GM21515 (cell line): ENCODE data around the gene CALCA.
"Not testable (repeated sequence)": the region's sequence is repeated elsewhere in the genome, so short reads cannot be mapped to it uniquely, and the experiment has no call there.

ENCODE experiments used
- ATAC-seq: cut with Tn5 transposase; IDR thresholded peaks from one replicate; pipeline ENCODE4 v1.9.1; 2021; ENCODE audit not compliant: unreplicated experiment

CALCA gene, protein sequence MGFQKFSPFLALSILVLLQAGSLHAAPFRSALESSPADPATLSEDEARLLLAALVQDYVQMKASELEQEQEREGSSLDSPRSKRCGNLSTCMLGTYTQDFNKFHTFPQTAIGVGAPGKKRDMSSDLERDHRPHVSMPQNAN

GRCh38 chr11:14971865-14972580 lies at the start of gene CALCA:
Gene CALCA (minus strand): TSS chr11:14972351. CDS start chr11:14971192, 1,159 bp downstream.
- no peak for ATAC-seq

DNA sequence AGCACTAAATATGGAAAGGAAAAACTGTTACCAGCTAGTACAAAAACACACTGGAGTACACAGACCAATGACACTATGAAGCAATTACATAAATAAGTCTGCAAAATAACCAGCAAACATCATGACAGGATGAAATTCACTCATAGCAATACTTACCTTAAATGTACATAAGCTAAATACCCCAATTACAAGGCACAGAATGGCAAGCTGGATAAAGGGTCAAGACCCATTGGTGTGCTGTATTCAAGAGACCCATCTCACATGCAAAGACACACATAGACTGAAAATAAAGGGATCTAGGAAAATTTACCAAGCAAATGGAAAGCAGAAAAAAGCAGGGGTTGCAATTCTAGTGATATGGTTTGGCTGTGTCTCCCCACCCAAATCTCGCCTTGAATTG lies 44.0 kb upstream of the CALCA start:
- no peak for ATAC-seq

- ATAC-seq: no peak
Observed at GRCh38 chr11:15011776-15012345, 39.7 kb upstream of the CALCA start.

DNA sequence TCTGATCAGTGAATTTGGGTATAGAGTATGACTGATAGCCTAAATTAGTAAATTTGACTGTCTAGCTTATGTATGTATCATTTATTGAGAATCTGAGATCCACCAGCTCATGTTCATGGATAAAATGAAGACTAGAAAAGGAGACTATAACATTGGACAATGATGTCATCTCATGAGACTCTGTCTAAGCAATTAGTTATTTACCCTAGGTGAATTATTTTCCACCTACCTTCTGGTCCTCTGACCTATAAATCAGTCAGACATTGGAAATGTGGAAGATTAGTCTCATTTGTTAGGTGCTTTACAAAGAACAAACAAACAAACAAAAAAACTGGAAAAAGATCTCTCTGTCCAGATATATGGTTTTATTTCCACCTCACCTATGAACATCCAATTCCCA lies 38.7 kb upstream of the CALCA start:
- ATAC-seq: no peak

- peak; percentile 85 for ATAC-seq
Observed at GRCh38 chr11:15006139-15006759, 34.1 kb upstream of the CALCA start.

GRCh38 chr11:14988133-14988532 lies 16.0 kb upstream of the CALCA start:
- ATAC-seq: not testable (repeated sequence)

- ATAC-seq: no peak
Observed at GRCh38 chr11:14981507-14981906, 9.4 kb upstream of the CALCA start.

GRCh38 chr11:14980854-14981253 lies 8.7 kb upstream of the CALCA start:
- no peak for ATAC-seq

- no peak for ATAC-seq
Observed at GRCh38 chr11:14977101-14977880, 5.1 kb upstream of the CALCA start.

- no peak for ATAC-seq
Observed at GRCh38 chr11:14975252-14975587, 3.1 kb upstream of the CALCA start.

DNA sequence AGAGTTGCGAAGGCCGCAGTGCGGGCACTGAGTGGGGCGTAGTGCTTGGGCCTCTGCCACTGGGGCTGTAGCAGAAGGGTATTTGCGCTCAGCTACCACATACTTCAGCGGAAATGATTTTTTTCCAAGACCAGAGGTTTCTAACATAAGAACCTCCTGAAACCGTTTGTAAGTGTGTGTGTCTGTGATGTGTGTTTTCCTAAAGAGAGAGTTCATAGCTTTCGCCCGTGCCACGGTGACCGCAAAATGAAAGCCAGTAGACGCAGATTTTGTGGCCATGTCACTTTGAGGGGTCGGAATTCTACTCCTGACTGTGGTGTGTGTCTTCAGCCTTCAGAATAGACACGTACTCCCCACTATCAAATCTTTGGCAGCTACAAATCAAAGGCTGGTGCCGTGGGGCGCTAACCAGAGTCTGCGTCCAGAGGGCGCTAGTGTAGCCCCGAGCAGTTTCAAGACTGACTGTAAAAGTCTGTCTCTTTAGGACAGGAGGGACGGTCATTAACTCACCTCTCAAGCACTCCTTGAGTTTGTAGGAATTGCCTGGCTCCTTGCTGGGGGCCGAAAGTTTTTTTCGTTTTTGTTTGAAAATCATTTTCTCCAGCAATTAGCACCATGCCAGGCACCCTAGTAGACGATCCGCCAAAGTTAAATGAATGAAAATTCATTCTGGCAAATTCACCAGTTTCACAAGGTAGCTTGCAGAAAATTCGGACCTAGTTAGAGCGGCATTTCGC lies 2.5 kb upstream of the CALCA start:
- ATAC-seq: no peak

DNA sequence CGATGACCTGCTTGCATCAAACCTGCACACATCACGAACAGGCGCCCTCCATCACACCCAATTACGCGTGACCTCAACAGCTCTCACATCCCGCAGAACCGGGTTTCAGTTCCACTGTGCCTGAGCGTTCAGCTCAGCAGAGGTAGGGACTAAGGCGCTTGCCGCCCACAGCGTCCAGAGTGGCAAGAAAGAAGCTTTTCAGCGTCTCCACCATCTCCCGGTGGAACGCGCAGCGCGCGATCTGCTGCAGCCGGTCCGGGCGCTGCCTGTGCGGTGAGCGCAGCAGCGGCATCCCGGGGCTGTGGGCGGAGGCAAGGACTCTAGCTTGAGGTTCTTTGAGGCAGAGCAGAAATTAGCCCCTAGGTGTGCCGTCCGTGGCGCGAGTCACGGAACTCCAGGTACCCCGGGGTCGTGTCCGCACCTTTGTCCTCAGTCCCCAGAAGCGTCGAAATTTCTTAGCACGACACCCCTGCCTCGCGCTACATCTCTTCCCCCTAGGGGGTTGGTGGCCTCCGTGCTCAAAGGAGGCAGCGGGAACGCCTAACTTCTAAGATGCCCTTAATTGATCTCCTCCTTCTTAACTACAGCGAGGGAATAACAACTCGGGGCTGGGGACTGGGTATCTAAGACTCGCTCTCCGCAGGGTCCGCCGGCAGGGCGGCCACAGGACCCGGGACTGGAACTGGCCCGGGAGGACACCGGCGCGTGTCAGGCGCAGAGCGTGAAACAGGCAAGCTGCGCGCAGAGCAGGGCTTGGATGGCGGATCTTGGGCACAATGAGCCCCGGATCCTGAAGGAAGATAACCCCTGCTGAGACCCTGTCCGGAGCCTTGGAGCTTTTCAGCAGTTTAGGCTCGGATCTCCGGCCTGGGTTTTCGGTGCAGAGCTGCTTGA lies 1.7 kb upstream of the CALCA start:
- peak; percentile 53 for ATAC-seq

DNA sequence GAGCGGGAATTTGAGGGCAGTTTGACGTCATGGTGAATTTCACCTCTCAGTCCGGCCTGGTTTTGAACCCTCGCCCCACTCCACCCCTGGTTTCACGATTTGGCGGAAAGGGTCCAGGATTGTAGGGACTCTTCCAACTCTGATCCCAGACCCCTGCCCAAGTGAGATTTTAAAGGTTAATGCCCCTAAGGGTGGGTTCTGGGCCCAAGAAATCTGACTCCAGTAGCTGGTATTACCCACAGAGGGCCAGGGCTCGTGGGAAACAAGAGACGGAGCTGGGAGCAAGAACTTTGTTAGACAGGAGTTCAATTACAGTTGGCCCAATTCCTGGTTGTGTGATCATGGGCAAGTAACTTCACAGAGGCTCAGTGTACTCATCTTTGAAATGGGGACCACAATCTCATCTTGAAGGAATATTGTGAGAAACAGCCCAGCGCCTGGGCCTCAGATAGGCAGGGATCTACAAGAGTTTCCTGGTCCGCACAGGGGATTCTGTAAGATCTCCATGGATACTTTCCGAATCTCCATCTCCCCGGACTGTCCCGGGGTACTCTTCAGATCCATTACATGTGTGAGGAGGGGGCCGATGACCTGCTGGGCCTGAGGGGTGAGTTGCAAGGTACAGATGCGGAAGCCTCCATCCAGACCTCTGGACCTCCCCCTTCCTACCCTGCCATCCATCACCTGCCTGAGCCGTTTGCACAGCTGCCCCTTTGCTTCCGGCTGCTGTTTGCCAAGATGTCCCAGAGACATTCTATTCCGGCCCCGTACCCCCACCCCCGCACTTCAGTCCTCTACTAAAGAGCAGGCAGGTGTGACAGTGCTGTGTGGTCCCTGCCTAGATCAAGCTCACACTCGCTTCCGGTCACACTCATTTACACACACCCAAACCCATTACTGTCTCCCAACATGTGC lies 687 bp upstream of the CALCA start:
- ATAC-seq: no peak

DNA sequence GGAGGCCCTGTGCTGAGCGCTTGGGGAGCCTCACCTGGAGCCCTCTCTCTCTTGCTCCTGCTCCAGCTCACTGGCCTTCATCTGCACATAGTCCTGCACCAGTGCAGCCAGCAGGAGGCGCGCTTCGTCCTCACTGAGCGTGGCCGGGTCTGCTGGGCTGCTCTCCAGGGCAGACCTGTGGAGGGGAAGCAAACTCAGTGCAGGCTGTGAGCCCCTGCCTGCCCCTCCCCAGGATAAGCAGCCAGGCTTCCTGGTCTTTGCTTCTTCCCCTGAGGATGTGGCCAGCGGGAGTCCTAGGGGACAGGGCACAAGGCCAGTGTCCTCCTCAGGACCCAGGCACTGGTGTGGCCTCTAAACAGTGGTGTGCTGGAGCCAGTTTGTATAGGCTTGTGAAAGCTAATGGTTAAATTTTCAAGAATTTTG lies 2.2 kb downstream of the CALCA start:
- ATAC-seq: peak; percentile 72

DNA sequence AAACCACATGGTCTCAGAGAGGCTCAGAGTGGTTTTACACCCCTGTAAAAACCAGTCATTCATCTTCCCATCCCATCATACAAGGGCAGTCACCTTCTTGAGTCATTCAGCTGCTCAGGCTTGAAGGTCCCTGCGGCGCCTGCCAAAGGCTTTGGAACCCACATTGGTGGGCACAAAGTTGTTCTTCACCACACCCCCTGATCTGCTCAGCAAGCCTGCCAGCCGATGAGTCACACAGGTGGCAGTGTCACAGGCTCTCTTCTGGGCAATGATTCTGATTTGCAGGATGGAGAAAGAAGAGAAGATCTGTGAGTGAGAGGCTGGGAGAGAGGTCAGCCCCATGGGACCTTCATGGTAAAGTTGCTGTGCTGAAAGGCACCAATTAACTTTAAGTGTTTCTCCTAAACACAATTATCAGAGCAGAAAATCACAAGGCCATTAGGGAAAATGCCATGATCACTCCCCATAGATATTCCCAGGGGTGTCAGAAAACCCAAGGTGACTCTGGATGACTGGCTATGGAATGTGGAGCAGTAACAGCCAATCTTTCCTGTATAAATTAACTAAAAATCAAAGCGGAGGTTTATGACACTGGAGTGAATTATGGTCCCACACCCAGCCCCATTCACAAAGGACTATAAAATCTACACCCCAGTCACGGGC lies 4.4 kb downstream of the CALCA start:
- no peak for ATAC-seq

DNA sequence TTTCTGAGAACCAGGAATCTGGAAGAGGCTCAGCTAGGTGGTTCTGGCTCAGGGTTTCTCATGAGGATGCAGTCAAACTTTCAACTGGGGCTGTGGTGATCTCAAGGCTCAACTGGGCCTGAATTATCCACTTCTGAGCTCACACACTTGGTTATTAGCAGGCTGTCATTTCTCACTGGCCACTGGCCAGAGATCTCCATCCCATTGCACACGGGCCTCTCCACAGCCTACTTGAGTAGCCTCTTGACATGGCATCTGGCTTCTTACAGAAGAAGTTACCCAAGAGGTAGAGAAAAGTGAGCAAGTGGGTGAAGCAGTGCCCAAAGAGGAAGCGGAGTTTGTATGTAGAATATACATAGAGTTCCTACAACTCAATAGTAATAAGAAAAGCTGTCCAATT lies 16.0 kb downstream of the CALCA start:
- no peak for ATAC-seq

- ATAC-seq: no peak
Observed at GRCh38 chr11:14954581-14954980, 17.6 kb downstream of the CALCA start.

DNA sequence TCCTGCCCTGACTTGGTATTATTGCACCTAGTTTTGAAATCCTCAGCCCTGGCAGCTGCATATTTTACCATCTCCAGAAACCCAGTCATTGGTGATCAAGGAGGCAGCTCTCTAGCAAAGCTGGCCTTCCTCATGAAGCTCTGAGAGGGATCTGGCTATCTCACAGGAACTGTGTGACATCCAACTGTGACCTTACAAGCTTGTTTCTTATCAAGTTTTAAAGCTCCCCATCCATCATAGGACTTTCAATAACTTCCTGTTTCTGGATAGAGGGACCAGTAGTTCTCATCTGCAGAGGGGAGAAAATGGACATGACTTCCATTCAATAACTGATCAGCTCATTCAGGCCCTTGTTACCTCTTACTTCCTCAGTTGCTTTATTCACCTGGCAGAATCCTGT lies 18.2 kb downstream of the CALCA start:
- no peak for ATAC-seq
